B cell (primary cell): Measurements from ENCODE around the gene YWHAG.

ENCODE experiments used
- EZH2 ChIP-seq: IDR thresholded peaks from 2 replicates; pipeline ENCODE4 v1.6.1; 2012; ENCODE audit warnings: borderline replicate concordance, low read depth, mild to moderate bottlenecking, moderate library complexity, low read length; ENCODE audit not compliant: insufficient read depth, poor library complexity, severe bottlenecking
- TF ChIP-seq, protein P1 (sequence below): fragments of 200-600 bp; IDR thresholded peaks from one replicate; pipeline ENCODE4 v1.8.0; 2022; ENCODE audit warnings: antibody characterized with exemption, mild to moderate bottlenecking

DNA sequence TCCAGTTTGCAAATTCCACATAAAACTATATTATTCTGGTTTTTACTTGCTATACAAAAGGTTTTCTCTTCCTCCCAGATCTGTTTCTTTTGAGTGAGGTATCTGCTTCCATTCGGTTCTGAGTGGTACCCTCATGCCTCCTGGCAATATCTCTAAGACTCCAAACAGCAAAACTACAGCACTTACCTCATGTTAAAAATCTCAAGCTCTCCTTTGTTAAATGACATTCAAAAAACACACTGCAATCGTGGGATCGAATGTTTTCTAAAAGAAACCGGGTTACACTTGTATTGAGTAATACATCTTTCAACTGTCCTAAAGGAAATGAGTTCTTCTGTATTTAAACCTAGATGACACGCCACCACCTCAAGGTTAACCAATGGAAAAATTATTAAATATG is 11.1 kb downstream of the YWHAG start:
- no peak for TF ChIP-seq EZH2
- TF ChIP-seq, protein P1, sequence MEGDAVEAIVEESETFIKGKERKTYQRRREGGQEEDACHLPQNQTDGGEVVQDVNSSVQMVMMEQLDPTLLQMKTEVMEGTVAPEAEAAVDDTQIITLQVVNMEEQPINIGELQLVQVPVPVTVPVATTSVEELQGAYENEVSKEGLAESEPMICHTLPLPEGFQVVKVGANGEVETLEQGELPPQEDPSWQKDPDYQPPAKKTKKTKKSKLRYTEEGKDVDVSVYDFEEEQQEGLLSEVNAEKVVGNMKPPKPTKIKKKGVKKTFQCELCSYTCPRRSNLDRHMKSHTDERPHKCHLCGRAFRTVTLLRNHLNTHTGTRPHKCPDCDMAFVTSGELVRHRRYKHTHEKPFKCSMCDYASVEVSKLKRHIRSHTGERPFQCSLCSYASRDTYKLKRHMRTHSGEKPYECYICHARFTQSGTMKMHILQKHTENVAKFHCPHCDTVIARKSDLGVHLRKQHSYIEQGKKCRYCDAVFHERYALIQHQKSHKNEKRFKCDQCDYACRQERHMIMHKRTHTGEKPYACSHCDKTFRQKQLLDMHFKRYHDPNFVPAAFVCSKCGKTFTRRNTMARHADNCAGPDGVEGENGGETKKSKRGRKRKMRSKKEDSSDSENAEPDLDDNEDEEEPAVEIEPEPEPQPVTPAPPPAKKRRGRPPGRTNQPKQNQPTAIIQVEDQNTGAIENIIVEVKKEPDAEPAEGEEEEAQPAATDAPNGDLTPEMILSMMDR, result no peak
